Stimulated activated CD4-positive, alpha-beta T cell treated with anti-CD3 and anti-CD28 coated beads, Interleukin-4, amount 100 ng/mL, for 1 hour (primary cell): ENCODE results near the gene MRPL45.

ENCODE experiments used
- DNase-seq: peaks from one replicate; pipeline ENCODE4 v3.0.0-alpha.2; 2020

MRPL45 gene

DNA sequence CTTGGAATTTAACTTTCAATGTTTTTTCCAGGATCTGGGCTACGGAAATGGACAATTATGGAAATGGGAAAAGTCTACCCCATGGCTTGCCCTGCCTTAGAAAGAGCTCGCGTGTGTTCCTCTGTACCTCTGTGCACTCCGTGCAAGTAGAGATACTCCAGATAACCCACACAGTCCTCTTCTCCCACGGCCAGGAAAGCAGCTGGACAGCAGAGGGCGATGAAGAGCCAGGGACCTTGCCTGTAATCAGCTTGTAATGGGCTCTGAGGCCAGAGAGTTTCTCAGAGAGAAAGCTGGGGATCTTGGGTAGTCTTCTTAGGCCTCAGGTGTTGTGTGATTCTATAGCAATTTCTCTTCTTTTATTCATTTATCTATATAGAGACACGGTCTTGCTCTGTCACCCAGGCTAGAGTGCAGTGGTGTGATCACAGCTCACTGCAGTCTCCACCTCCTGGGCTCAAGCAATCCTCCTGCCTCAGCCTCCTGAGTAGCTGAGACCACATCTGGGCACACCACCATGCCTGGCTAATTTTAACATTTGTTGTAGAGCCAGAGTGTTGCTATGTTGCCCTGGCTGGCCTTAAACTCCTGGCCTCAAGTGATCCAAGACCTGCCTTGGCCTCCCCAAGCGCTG is 52.2 kb downstream of the MRPL45 start:
- peak; percentile 86 for DNase-seq

DNA sequence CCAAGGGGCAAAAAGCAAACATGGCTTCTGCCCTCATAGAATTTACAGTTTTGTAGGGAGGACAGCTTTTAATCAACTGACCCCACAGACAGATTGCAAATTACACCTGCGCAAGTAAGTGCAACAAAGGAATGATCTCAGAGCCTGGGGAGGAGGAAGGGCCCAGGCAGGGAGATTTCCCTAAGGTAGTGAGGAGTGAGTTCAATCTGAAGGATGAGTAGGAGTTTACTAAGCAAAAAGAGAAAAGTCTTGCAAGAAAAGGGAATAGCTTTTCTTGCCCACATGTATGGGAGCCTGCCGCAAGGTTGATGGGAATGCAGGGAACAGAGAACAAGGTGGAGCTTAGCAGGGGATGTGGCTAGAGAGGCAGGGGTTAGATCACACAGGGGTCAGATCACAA is 53.1 kb downstream of the MRPL45 start:
- no peak for DNase-seq

DNA sequence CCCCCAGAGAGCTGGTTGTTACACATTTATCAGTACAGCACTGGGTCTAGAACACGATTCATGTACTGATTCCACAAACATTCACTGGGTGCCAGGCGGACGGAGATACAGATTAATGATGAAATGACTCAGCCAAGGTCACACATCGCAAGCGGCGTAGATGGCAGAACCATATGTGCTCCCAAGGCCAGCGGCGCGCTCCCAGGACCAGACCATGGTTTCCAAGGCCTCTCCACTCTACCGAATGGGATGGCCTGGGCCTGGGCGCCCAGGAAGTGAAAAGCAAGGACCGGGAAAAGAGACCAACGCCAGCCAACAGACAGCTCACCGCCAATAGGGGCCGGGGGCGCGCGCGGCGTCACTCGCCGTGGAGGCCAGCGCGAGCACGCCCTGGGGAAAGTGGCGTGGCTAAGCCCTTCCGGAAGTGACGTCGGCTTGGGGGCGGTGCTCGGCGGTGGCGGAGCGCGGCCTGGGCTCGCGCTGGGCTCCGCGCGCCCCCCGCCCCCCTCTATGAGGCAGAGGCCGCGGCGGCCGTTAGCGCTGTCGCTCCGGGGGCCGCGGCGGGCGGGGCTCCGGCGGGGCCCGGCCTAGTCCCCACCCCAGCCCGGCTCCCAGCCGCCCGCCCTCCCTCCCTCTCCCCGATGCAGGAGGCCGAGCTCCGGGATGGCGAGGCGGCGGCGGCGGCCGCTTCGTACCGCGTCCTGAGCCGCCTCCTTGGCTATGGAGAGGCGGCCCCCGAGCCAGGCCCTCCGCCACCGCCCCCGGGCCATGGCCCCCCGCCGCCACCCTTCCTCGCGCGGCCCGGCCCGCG is 54.6 kb downstream of the MRPL45 start, which contains the start of gene SOCS7:
Gene SOCS7 (plus strand): TSS at position 433 of the 811 bp plus-strand sequence. CDS start 209 bp downstream, at position 642.
- DNase-seq = peak; percentile 97

DNA sequence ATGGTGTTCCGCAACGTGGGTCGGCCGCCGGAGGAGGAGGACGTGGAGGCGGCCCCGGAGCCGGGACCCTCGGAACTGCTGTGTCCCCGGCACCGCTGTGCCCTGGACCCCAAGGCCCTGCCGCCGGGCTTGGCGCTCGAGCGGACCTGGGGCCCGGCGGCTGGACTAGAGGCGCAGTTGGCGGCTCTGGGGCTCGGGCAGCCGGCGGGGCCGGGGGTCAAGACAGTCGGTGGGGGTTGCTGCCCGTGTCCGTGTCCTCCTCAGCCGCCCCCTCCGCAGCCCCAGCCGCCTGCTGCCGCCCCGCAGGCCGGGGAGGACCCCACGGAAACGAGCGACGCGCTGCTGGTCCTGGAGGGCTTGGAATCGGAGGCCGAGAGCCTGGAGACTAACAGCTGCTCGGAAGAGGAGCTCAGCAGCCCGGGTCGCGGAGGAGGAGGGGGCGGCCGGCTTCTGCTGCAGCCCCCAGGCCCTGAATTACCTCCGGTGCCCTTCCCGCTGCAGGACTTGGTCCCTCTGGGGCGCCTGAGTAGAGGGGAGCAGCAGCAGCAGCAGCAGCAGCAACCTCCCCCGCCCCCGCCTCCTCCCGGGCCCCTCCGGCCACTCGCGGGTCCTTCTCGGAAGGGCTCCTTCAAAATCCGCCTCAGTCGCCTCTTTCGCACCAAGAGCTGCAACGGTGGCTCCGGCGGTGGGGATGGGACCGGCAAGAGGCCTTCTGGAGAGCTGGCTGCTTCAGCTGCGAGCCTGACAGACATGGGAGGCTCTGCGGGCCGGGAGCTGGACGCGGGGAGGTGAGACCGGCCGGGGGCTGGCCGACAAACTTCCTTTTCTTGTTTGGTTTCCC is 55.5 kb downstream of the MRPL45 start:
- DNase-seq = peak; percentile 17

DNA sequence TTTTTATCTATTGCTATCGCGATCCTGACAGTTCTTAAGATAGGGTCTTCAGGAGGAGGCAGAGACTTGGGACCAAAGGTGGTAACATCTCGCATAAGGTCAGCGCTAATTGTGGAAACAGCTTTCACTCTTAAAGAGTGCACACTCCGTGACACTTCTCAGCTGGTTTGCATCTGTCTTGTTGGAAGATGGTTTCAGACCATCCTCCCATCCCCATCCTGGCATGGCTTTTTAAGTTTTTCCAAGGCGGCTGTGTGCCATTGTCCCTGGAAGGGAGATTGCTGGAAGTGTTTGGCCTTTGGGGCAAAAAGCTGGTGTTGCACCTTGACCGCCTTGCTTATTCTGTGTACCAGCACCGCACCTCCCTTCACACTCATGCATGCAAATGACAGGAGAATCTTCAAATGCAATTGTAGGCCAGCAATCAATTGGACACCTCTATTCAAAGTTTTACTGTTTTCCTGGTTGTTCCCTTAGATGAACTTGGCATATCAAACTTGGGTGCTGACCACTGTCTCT is 56.2 kb downstream of the MRPL45 start:
- no peak for DNase-seq

DNA sequence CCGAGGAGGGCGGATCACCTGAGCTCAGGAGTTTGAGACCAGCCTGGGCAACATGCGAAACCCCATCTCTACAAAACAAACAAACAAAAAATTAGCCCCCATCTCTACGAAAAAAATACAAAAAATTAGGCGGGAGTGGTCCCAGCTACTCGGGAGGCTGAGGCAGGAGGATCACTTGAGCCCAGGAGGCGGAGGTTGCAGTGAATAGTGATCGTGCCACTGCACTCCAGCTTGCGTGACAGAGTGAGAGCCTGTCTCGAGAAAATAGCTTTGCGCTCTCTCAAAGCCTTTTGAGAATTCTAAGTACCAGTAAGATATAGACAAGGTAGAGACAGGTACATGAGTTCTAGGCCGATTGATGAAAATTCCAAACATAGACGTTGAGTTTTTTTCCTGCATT is 56.7 kb downstream of the MRPL45 start:
- DNase-seq = no peak

DNA sequence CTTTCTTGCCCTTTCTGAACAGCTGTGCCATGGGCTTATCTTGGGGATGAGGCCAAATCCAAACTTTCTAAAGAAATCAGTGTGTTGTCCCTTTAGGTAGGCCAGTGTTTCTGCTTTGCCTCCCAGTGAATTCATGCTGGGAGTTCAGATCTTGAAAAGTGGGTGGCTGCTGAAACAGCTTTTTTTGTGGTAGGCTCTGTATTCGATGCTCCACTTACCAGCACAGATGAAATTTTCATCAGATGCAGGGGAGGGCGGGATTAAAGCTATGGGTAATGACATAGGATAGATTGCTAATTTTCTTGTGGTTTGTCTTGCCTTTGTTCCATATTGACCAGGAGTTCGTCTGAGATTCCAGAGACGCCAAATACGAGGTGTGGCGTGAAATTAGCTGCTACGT is 57.5 kb downstream of the MRPL45 start:
- no peak for DNase-seq

DNA sequence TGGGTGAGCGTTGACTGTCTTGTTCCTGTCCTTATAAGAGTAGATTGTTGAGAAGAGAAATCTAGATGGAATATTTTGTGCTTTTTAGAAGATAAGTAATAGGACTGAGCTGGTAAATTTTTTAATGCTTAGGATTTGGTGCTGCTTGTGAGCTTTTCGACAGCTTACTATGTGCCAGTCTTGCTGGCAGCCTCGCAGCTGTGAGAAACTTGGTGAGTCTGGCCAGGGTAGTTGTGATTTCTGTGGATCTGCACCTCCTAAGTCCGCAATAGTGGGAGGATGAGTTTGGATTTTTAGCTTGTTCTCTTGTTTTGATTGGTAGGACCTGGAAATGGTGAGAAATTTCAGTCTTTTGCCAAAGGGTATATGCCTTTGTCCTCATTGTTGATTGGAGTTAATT is 58.3 kb downstream of the MRPL45 start:
- DNase-seq = no peak

DNA sequence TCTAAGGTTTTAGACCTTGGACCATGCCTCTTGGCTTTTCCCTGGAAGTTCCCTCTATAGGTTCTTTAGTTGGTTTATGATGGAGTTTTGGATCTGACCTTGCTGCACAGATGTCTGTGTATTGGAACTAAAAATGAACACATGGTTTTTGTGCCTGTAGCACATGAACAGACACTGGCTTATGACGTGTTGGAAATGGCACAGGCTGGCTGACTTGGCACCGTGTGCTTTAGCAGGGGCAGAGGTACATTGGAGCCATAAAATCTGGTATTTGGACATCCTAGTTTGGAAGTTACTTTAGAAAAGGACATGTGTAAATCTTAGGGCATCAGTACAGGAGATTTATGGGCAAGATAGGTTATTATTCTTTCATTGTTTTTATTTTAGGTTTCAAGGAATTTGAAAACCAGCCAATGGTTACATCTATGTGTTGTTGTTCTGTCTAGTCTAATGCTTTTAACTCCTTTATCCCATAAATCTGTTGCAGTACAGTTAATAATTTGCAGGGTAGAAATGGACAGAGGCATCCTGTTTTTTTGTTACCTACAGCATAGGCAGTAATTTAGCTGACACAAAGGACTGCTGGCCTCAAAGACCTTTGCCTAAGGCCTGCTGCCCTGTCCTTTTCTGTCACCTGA is 60.6 kb downstream of the MRPL45 start:
- no peak for DNase-seq

DNA sequence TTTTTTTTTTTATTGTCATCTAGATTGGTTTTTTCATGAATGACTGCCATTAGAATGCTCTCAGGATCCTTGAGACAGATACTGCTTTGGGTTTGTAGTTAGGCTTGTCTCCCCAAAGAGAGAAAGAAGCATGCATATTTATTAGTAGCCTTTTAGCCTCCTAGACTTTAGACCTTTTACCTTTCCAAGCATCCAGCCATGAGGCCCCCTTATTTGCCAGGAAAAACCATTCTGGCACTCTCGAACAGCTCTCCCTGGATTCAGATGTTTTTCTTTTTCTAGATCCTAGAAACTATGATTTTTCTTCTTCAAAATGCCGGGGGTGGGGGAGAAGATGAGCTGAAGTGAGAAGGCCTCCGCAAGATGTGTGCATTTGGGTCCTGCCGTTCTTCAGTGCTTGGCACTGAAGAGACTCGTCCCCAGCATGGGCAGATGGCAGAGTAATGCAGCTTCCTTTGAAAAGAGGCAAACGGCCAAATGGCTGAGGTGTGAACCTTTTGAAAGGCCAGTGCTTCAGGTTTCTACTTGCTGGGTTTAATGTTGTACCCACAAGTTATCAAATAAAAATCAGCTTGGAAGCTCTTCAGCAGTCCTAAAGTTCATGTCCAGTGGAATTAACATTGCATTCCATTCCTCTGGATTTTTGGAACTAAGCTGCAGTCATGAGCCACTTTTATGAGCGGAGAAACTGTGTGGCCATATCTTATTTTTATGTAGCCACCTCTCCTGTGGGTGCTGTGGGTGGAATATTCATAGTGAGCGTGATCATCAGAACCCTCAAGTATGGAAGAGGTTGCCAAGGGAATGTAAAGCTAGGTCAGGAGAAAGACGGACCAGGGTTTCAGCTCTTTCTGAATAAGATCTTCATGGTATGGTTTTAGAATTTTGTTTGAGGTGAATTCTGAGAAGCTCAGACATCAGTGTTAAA is 61.9 kb downstream of the MRPL45 start:
- no peak for DNase-seq

DNA sequence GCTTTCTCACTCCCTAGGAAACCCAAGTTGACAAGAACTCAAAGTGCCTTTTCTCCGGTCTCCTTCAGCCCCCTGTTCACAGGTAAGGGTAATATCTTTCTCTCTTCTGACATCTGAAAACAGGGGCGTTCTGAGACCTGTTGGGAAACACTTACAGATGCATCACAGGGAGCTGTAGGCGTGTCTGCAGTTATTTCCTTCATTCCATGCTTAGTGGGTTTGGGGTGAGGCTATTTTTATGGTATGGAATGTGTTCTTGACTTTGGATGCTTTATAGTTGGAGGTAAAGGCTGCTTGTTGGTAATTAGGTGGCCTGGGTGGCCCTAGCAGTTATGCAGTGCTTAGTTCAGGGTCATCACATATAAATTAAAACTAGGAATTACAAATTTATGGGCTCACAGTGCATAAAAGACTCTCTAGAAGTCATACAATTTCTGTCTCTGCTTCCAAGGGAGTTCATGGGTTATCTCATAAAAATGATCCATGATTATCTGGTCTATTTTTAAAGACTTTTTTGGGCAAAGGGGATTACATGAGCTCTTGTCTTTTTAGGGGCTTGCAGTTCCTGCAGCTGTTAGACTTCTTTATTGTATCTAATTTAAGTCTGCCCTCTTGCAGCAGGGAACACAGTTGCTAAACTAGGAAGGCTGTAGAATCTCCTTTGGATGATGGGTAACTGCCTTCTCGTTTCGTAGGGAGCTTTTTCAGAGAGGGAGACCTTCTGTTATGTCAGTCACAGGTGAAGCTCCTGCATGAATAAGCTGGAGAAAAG is 64.9 kb downstream of the MRPL45 start:
- DNase-seq = no peak

DNA sequence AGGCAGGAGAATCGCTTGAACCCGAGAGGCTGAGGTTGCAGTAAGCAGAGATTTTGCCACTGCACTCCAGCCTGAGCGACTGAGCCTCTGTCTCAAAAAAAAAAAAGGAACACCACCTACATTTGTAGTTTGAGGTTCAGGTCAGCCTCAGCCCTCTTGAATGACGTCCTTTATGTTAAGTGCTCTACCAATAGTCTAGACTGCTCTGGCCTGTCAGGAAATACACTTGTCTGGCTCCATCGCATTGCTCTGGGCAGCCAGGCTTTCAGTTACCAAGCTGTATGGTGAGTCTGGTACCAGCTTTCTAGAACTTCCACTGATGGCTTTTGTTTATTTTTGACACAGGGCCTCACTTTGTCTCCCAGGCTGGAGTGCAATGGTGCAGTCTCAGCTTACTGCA is 66.0 kb downstream of the MRPL45 start:
- no peak for DNase-seq

DNA sequence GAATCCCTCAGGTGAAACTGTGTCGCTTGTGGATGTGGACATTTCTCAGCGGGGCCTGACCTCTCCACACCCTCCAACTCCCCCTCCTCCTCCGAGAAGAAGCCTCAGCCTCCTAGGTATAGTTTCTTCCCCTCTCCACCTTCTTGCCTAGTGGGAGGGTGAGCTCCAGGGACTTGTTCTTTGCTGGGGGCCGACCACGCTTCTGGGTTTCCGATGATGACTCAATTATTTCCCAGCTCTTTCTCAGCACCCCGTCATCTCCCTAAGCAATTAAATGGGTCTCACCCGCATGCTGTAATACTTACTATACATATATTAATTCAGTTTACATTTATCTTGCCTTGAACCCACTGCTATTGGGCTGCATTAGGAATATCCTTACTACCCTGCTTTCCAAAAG is 67.8 kb downstream of the MRPL45 start:
- no peak for DNase-seq

DNA sequence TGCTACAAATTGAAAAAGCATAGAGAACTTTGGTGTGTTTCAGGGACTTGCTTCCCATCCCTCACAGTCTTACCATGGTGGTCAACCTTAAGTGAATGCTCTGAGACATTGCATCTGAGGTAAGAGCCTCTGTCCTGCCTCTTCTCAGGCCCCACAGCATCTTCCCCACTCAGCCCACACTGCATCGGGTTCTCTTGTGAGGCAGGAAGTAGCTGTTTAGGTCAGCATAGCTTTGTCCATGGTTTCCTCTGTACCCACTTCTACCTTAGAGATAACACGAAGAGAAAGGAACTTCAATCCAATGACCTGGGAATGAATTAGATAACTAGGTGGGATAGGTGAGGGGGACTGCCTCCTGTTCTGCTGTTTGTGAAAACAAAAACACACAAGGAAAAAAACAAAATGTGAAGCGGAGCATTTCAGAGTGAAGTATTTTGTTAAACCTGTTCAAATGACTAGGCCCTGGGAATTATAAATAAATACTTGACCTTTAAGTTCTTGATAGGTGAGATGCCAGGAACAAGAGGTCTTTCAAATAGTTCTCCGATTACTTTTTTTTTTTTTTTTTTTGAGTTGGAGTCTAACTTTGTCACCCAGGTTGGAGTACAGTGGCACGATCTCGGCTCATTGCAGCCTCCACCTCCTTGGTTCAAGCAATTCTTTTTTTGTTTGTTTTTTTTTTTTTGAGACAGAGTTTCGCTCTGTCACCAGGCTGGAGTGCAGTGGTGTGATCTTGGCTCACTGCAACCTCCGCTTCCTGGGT is 72.3 kb downstream of the MRPL45 start:
- no peak for DNase-seq
